HG03064 (cell line): ENCODE data around the gene AIRE.
"Not testable (repeated sequence)": the region's sequence is repeated elsewhere in the genome, so short reads cannot be mapped to it uniquely, and the experiment has no call there.

Experiments
- ATAC-seq: cut with Tn5 transposase; IDR thresholded peaks from one replicate; pipeline ENCODE4 v1.9.1; 2021; ENCODE audit warnings: low read depth; ENCODE audit not compliant: unreplicated experiment

Gene AIRE

GRCh38 chr21:44333509-44334328 lies 48.0 kb downstream of the AIRE start:
- no peak for ATAC-seq

- no peak for ATAC-seq
Observed at GRCh38 chr21:44334329-44335030, 48.8 kb downstream of the AIRE start.

- no peak for ATAC-seq
Observed at GRCh38 chr21:44335266-44336059, 49.8 kb downstream of the AIRE start.

- ATAC-seq = no peak
Observed at GRCh38 chr21:44337449-44337848, 51.8 kb downstream of the AIRE start.

GRCh38 chr21:44337941-44338895 lies 52.5 kb downstream of the AIRE start:
- ATAC-seq = peak; percentile 13

- ATAC-seq = peak; percentile 74
Observed at GRCh38 chr21:44338971-44339910, 53.6 kb downstream of the AIRE start, which contains the start of gene CFAP410. TSS of gene CFAP410 (minus strand) at chr21:44339390. CDS start at chr21:44339194, 196 bp downstream.

- ATAC-seq = not testable (repeated sequence)
Observed at GRCh38 chr21:44341726-44342458, 56.2 kb downstream of the AIRE start.

- not testable (repeated sequence) for ATAC-seq
Observed at GRCh38 chr21:44342981-44343380, 57.3 kb downstream of the AIRE start.

GRCh38 chr21:44344541-44345183 lies 59.0 kb downstream of the AIRE start:
- no peak for ATAC-seq

- ATAC-seq = no peak
Observed at GRCh38 chr21:44345495-44345894, 59.8 kb downstream of the AIRE start.

- ATAC-seq = no peak
Observed at GRCh38 chr21:44347911-44348451, 62.3 kb downstream of the AIRE start.
